HFFc6 (cell line): ENCODE data around the gene HIF1A. TPM values are rescaled to one million over a fixed set of nuclear protein-coding genes. Genes with fewer than 3 reads are reported as not detected.

Experiments used
- DNase-seq: peaks from one replicate; pipeline ENCODE4 v3.0.0-alpha.2; 2018
- H3K27ac Mint-ChIP-seq: 2 replicates; pipeline ENCODE4 v1.8.0; 2020; ENCODE audit warnings: mild to moderate bottlenecking, mixed read lengths
- H3K27me3 Mint-ChIP-seq: 2 replicates; pipeline ENCODE4 v1.8.0; 2021; ENCODE audit warnings: mild to moderate bottlenecking, moderate library complexity, mixed read lengths; ENCODE audit not compliant: insufficient read depth
- H3K36me3 Mint-ChIP-seq: 2 replicates; pipeline ENCODE4 v1.8.0; 2021; ENCODE audit warnings: low read depth, mixed read lengths
- H3K4me1 Mint-ChIP-seq: 2 replicates; pipeline ENCODE4 v1.8.0; 2020; ENCODE audit warnings: low read depth, mixed read lengths
- H3K4me3 Mint-ChIP-seq: 2 replicates; pipeline ENCODE4 v1.8.0; 2020; ENCODE audit warnings: mild to moderate bottlenecking, moderate library complexity, mixed read lengths
- H3K9me3 Mint-ChIP-seq: 2 replicates; pipeline ENCODE4 v1.8.0; 2020; ENCODE audit warnings: mild to moderate bottlenecking, mixed read lengths
- CTCF ChIP-seq: fragments of 200-600 bp; sonication (generic); IDR thresholded peaks from 2 replicates; pipeline ENCODE4 v1.5.0; 2021; ENCODE audit warnings: antibody characterized with exemption, mild to moderate bottlenecking
- total RNA-seq, 6 experiments: library from RNA; stranded (reverse); fragmentation: NEBNext Ultra II Directional; extraction: Animal tissue kit (Norgen Biotek cat#: 25700); gene quantifications; 2 replicates in 1 of 6; 3 replicates in 5 of 6; pipeline ENCODE4 v1.2.3, GENCODE V29; 2021

The HIF1A gene
- total RNA-seq, 6 experiments from 2014 or later, result 217 to 265 (median 233) TPM

GRCh38 chr14:61651355-61651754 is 44.0 kb upstream of the HIF1A start:
- no peak overlapping the region for H3K4me3 Mint-ChIP-seq
- peaks cover 25% of the 10 kb centered on the region for H3K4me1 Mint-ChIP-seq
- TF ChIP-seq CTCF, result no peak

DNA sequence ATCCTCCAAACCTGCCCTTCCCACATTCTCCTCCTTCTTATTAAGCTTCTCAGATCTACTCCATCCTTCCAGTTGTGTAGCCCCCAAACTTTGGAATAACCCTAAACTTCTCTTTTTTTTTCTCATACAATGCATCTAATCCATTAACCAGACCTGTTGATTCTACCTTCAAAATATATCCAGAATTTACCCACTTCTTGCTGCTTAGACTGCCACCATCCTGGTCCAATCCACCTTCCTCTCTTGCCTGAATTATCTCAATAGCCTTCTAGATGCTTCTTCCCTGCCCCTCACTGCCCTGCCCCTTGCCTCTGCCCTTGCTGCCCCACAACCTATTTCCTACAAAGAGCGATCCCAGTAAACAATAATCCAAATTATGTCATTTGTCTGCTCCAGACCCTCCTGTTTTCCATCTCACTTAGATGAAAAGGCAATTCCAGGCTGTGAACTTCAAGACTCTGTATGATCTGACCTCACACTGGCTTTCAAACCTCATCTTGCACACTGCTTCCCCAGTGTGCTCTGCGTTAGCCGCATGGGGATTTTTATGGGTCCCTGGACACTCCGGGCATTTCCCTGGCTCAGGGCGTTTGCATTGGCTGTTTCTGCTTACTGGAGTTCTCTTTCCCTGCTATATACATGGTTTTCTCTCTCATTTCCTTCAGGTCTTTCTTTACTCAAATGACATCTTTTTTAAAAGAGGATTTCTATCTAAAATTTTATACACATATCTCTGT is 42.6 kb upstream of the HIF1A start:
- H3K27me3 Mint-ChIP-seq, result peaks cover 3% of the 10 kb centered on the region
- no peaks in the 10 kb centered on the region for H3K9me3 Mint-ChIP-seq
- DNase-seq, result no peak
- no peak overlapping the region for H3K4me3 Mint-ChIP-seq
- H3K36me3 Mint-ChIP-seq, result no peaks in the 10 kb centered on the region
- peak overlapping the region; percentile 47 for H3K27ac Mint-ChIP-seq
- H3K4me1 Mint-ChIP-seq, result peaks cover 25% of the 10 kb centered on the region
- no peak for TF ChIP-seq CTCF

More at GRCh38 chr14:61651355-61651754, 44.0 kb upstream of the HIF1A start:
- no peaks in the 10 kb centered on the region for H3K9me3 Mint-ChIP-seq
- no peaks in the 10 kb centered on the region for H3K36me3 Mint-ChIP-seq
- no peak for DNase-seq
- no peak overlapping the region for H3K27ac Mint-ChIP-seq
- H3K27me3 Mint-ChIP-seq, result peaks cover 3% of the 10 kb centered on the region

DNA sequence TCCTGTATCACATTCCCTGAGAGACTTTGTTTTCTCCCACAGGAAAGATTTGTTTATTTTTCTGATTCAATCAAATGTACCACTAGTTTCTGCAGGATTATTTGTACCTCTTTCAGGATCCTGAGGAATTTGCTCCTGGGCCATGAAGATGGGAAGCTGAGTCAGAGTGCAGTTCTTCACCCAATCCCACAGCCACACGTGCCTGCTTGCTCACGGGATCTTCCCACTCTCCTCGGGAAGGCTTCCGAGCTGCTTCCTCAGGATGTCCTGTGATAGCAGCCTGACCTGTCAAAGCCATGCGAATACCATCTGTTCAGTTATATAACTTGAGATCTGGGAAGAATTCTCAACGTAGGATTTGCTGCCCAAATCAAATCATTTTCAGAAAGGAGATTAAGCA is 41.8 kb upstream of the HIF1A start:
- Mint-ChIP-seq H3K27me3 (peaks cover 3% of the 10 kb centered on the region), H3K9me3 (no peaks in the 10 kb centered on the region), H3K27ac (peak overlapping the region; percentile 47), H3K4me3 (peak overlapping the region; percentile 52; the same call in 1 of the 2 replicates), H3K4me1 (peaks cover 25% of the 10 kb centered on the region), H3K36me3 (no peaks in the 10 kb centered on the region)
- TF ChIP-seq CTCF, result no peak
- DNase-seq, result peak; percentile 70

DNA sequence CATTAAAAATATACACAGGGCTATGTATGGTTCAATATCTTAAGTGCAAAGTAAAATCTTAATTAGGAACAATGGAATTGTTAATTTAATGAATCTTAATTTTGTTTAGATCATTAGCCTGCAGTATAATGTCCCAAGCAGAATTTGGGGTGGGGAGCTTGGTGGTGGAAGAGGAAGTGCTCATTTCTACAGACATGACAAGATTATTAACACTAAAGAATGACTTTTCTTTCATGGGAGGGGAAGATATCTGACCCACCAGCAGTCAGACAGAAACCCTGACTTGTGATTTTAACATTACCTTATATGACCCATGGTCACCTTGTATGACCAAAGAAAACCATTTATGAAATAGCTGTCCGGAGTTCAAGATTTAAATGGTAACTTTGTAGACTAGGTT is 41.3 kb upstream of the HIF1A start:
- peak overlapping the region; percentile 47 for H3K27ac Mint-ChIP-seq
- H3K27me3 Mint-ChIP-seq, result peaks cover 3% of the 10 kb centered on the region
- no peaks in the 10 kb centered on the region for H3K36me3 Mint-ChIP-seq
- no peak for TF ChIP-seq CTCF
- H3K4me3 Mint-ChIP-seq, result peak overlapping the region; percentile 52; the same call in 1 of the 2 replicates
- peaks cover 25% of the 10 kb centered on the region for H3K4me1 Mint-ChIP-seq
- no peaks in the 10 kb centered on the region for H3K9me3 Mint-ChIP-seq
- DNase-seq, result no peak

- peaks cover 39% of the 10 kb centered on the region for H3K4me1 Mint-ChIP-seq
- H3K27me3 Mint-ChIP-seq, result peaks cover 1% of the 10 kb centered on the region
- no peak for TF ChIP-seq CTCF
- no peak overlapping the region for H3K27ac Mint-ChIP-seq
- H3K4me3 Mint-ChIP-seq, result no peak overlapping the region
- DNase-seq, result no peak
- no peaks in the 10 kb centered on the region for H3K36me3 Mint-ChIP-seq
- H3K9me3 Mint-ChIP-seq, result no peaks in the 10 kb centered on the region
These were observed 39.5 kb upstream of the HIF1A start for GRCh38 chr14:61655777-61656176.
